T-helper 9 cell (primary cell): ENCODE results near the gene PCDHGB7.
"Not testable (repeated sequence)": the region's sequence is repeated elsewhere in the genome, so short reads cannot be mapped to it uniquely, and the experiment has no call there.

Experiments
- DNase-seq: peaks from one replicate; pipeline ENCODE4 v3.0.0-alpha.2; 2020

Gene PCDHGB7

GRCh38 chr5:141397756-141398551 is 19.5 kb upstream of the PCDHGB7 start, which contains the start of gene PCDHGB5:
Gene PCDHGB5 (plus strand): TSS chr5:141397947. CDS start chr5:141398128, 181 bp downstream.
- not testable (repeated sequence) for DNase-seq

GRCh38 chr5:141398608-141399007 is 18.9 kb upstream of the PCDHGB7 start:
- no peak for DNase-seq

GRCh38 chr5:141399555-141400258 is 17.8 kb upstream of the PCDHGB7 start:
- DNase-seq: no peak

- DNase-seq: no peak
Measured at GRCh38 chr5:141402553-141403243, 14.8 kb upstream of the PCDHGB7 start, which contains the start of gene PCDHGA9. Gene PCDHGA9 (plus strand): TSS chr5:141402778. CDS start chr5:141402953, 175 bp downstream.

- DNase-seq: no peak
Measured at GRCh38 chr5:141403387-141403786, 14.1 kb upstream of the PCDHGB7 start.

GRCh38 chr5:141407790-141408505 is 9.5 kb upstream of the PCDHGB7 start, which contains the start of gene PCDHGB6:
Gene PCDHGB6 (plus strand): TSS chr5:141408021. CDS start chr5:141408203, 182 bp downstream.
- not testable (repeated sequence) for DNase-seq

GRCh38 chr5:141409598-141410306 is 7.7 kb upstream of the PCDHGB7 start:
- DNase-seq: no peak

- no peak for DNase-seq
Measured at GRCh38 chr5:141411575-141411974, 5.9 kb upstream of the PCDHGB7 start.

GRCh38 chr5:141412854-141413539 is 4.5 kb upstream of the PCDHGB7 start, which contains the start of gene PCDHGA10:
Gene PCDHGA10 (plus strand): TSS chr5:141412987. CDS start chr5:141413176, 189 bp downstream.
- DNase-seq: peak; percentile 30

GRCh38 chr5:141413540-141414069 is 3.9 kb upstream of the PCDHGB7 start:
- no peak for DNase-seq

GRCh38 chr5:141414548-141415274 is 2.8 kb upstream of the PCDHGB7 start:
- DNase-seq: not testable (repeated sequence)

- not testable (repeated sequence) for DNase-seq
Measured at GRCh38 chr5:141415275-141415618, 2.2 kb upstream of the PCDHGB7 start.

GRCh38 chr5:141419074-141419880 is 1.8 kb downstream of the PCDHGB7 start:
- no peak for DNase-seq

GRCh38 chr5:141420855-141421488 is 3.5 kb downstream of the PCDHGB7 start, which contains the start of gene PCDHGA11:
Gene PCDHGA11 (plus strand): TSS chr5:141421051. CDS start chr5:141421228, 177 bp downstream.
- no peak for DNase-seq

- no peak for DNase-seq
Measured at GRCh38 chr5:141421489-141421855, 4.0 kb downstream of the PCDHGB7 start.

GRCh38 chr5:141422742-141423291 is 5.3 kb downstream of the PCDHGB7 start:
- no peak for DNase-seq

GRCh38 chr5:141427783-141428426 is 10.4 kb downstream of the PCDHGB7 start:
- DNase-seq: no peak
